HCT116 (cell line): Measurements from ENCODE around the gene CASP5.

Experiments
- CEBPB ChIP-seq: IDR thresholded peaks from 2 replicates; pipeline ENCODE4 v1.6.1; 2012; ENCODE audit warnings: low read depth
- CTCF ChIP-seq, 3 experiments: fragments of 200-600 bp in 1 of 3; sonication (generic) in 1 of 3; IDR thresholded peaks in 2 of 3; conservative IDR thresholded peaks in 1 of 3; 2 replicates each; pipeline ENCODE4 v1.5.1; 2012 to 2017; ENCODE audit warnings: low read depth in 2 of 3, low read length in 2 of 3, antibody characterized with exemption in 1 of 3, borderline replicate concordance in 1 of 3, control low read depth in 1 of 3, mild to moderate bottlenecking in 1 of 3, mixed read lengths in 1 of 3, mixed run types in 1 of 3, moderate library complexity in 1 of 3; ENCODE audit not compliant: insufficient read depth in 1 of 3
- EGR1 ChIP-seq: IDR thresholded peaks from 2 replicates; pipeline ENCODE4 v1.6.1; 2012; ENCODE audit warnings: low read depth
- ELF1 ChIP-seq: IDR thresholded peaks from 2 replicates; pipeline ENCODE4 v1.6.1; 2012; ENCODE audit warnings: low read depth, borderline replicate concordance
- EZH2 ChIP-seq: fragments of 200-600 bp; sonication (generic); IDR thresholded peaks from 2 replicates; pipeline ENCODE4 v1.6.1; 2017; ENCODE audit warnings: antibody characterized with exemption, mixed run types
- EZH2phosphoT487 ChIP-seq: fragments of 200-600 bp; IDR thresholded peaks from 2 replicates; pipeline ENCODE4 v1.6.1; 2018; ENCODE audit warnings: antibody characterized with exemption, borderline replicate concordance
- FOSL1 ChIP-seq: IDR thresholded peaks from 2 replicates; pipeline ENCODE4 v1.6.1; 2012; ENCODE audit warnings: low read depth
- POLR2A ChIP-seq: IDR thresholded peaks from 2 replicates; pipeline ENCODE4 v1.7.0; 2011; ENCODE audit warnings: borderline replicate concordance; ENCODE audit not compliant: insufficient read depth, insufficient read length; ENCODE audit errors: extremely low read depth
- POLR2AphosphoS5 ChIP-seq: IDR thresholded peaks from 2 replicates; pipeline ENCODE4 v1.6.1; 2011; ENCODE audit warnings: mild to moderate bottlenecking, low read depth, low read length, moderate library complexity
- SIN3A ChIP-seq: IDR thresholded peaks from 2 replicates; pipeline ENCODE4 v1.6.1; 2012; ENCODE audit warnings: low read depth
- ZFX ChIP-seq: fragments of 450-650 bp; IDR thresholded peaks from 2 replicates; pipeline ENCODE4 v1.6.1; 2017
- TF ChIP-seq, protein P1 (sequence below): IDR thresholded peaks from 2 replicates; pipeline ENCODE4 v1.6.1; 2012; ENCODE audit warnings: low read depth
- TF ChIP-seq, protein P2 (sequence below): IDR thresholded peaks from 2 replicates; pipeline ENCODE4 v1.6.1; 2012

DNA sequence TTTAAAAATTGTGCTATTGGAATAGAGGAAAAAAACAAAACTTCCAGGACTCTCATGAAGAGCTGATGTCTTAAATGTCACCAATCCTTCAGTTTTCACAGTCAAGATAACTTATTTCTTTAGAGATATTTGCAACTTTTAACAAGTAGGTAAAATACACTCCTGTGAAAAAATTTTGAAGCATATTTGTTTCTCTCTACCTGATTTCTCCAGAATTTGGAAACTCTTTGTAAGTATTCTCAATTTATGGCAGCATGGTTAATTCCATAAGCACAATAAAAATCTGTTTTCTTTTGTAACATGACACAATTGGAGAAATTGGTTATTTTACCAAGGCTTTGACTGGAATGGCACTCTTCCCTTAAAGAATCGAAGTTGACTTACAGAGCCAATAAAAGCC is 58.7 kb downstream of the CASP5 start:
- no peak for TF ChIP-seq CTCF (IDR thresholded peaks at IDR 0.05 in 2 of 3, conservative IDR thresholded peaks at IDR 0.05 in 1 of 3; ENCODE audit: borderline replicate concordance in 1 of 3, insufficient read depth in 1 of 3, low read depth in 2 of 3, low read length in 2 of 3)
- TF ChIP-seq FOSL1 = no peak
- TF ChIP-seq CEBPB = no peak
- no peak for TF ChIP-seq POLR2AphosphoS5
- TF ChIP-seq, protein P1, sequence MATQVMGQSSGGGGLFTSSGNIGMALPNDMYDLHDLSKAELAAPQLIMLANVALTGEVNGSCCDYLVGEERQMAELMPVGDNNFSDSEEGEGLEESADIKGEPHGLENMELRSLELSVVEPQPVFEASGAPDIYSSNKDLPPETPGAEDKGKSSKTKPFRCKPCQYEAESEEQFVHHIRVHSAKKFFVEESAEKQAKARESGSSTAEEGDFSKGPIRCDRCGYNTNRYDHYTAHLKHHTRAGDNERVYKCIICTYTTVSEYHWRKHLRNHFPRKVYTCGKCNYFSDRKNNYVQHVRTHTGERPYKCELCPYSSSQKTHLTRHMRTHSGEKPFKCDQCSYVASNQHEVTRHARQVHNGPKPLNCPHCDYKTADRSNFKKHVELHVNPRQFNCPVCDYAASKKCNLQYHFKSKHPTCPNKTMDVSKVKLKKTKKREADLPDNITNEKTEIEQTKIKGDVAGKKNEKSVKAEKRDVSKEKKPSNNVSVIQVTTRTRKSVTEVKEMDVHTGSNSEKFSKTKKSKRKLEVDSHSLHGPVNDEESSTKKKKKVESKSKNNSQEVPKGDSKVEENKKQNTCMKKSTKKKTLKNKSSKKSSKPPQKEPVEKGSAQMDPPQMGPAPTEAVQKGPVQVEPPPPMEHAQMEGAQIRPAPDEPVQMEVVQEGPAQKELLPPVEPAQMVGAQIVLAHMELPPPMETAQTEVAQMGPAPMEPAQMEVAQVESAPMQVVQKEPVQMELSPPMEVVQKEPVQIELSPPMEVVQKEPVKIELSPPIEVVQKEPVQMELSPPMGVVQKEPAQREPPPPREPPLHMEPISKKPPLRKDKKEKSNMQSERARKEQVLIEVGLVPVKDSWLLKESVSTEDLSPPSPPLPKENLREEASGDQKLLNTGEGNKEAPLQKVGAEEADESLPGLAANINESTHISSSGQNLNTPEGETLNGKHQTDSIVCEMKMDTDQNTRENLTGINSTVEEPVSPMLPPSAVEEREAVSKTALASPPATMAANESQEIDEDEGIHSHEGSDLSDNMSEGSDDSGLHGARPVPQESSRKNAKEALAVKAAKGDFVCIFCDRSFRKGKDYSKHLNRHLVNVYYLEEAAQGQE = no peak
- no peak for TF ChIP-seq EZH2
- TF ChIP-seq, protein P2, sequence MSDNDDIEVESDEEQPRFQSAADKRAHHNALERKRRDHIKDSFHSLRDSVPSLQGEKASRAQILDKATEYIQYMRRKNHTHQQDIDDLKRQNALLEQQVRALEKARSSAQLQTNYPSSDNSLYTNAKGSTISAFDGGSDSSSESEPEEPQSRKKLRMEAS = no peak
- TF ChIP-seq ZFX = no peak
- no peak for TF ChIP-seq SIN3A
- no peak for TF ChIP-seq EGR1
- TF ChIP-seq POLR2A = no peak
- TF ChIP-seq EZH2phosphoT487 = no peak
- TF ChIP-seq ELF1 = no peak
